HCT116 (cell line): ENCODE results near the gene OVOL3. TPM values are rescaled to one million over a fixed set of nuclear protein-coding genes. Genes with fewer than 3 reads are reported as not detected.

ENCODE experiments used
- ATAC-seq: fragments of 200-7000 bp; cut with Tn5 transposase; 2 replicates; pipeline ENCODE4 v1.9.1; 2020; ENCODE audit warnings: mild to moderate bottlenecking, moderate library complexity
- BruUV-seq: library from RNA; stranded (reverse); fragments of 400-500 nt; replicated peaks from 2 replicates; lab custom pipeline; 2021; lab: Mats Ljungman, UMichigan
- CTCF ChIA-PET: fragments of 300-600 bp; sonication (Branson Sonifier 250); formaldehyde crosslinking; loops from one replicate; lab custom pipeline; 2021; ENCODE audit warnings: antibody characterized with exemption; lab: Charles Lee
- POLR2A ChIA-PET: fragments of 300-600, 350-600 bp; sonication (Branson Sonifier 250); formaldehyde crosslinking; loops from one replicate; lab custom pipeline; 2021; ENCODE audit warnings: antibody characterized with exemption; lab: Charles Lee
- RAD21 ChIA-PET, 2 experiments: fragments of 300-600 bp; sonication (Branson Sonifier 250); formaldehyde crosslinking; loops; one replicate each; lab custom pipeline; 2023; ENCODE audit warnings: low total read pairs in 2 of 2; ENCODE audit not compliant: uncharacterized antibody in 2 of 2, unreplicated experiment in 2 of 2, low non-redundant PET in 1 of 2; lab: Charles Lee
- DNase-seq: peaks from one replicate; pipeline ENCODE4 v3.0.0-alpha.2; 2010; ENCODE audit warnings: low read depth, low spot score
- H2AFZ ChIP-seq: fragments of 200-600 bp; shearing (Covaris generic), sonication (generic); 2 replicates; pipeline ENCODE4 v1.6.1; 2017; ENCODE audit warnings: low read depth, mixed run types, mixed read lengths, antibody characterized with exemption, low read length; ENCODE audit not compliant: poor library complexity, severe bottlenecking
- H3K27ac ChIP-seq: 2 replicates; pipeline ENCODE4 v1.5.1; 2012; ENCODE audit warnings: low read depth, low read length
- H3K27me3 ChIP-seq: fragments of 200-600 bp; sonication (generic); 2 replicates; pipeline ENCODE4 v1.6.1; 2016; ENCODE audit warnings: mixed run types, low read length, mixed read lengths; ENCODE audit not compliant: insufficient read depth
- H3K36me3 ChIP-seq, 2 experiments: fragments of 200-500 bp in 1 of 2; fragments of 200-600 bp in 1 of 2; sonication (Bioruptor generic) in 1 of 2; sonication (generic) in 1 of 2; 2 replicates each; pipeline versions ENCODE4 v1.5.1 to v1.6.1; 2014 to 2016; ENCODE audit warnings: low read length in 2 of 2, inconsistent platforms in 1 of 2, mixed read lengths in 1 of 2, mixed run types in 1 of 2; ENCODE audit not compliant: insufficient read depth in 2 of 2, control insufficient read depth in 1 of 2
- H3K4me1 ChIP-seq, 2 experiments: fragments of 200-600 bp in 1 of 2; sonication (generic) in 1 of 2; 2 replicates each; pipeline versions ENCODE4 v1.5.1 to v1.6.1; 2012 to 2017; ENCODE audit warnings: low read length in 2 of 2, inconsistent platforms in 1 of 2, mild to moderate bottlenecking in 1 of 2, mixed read lengths in 1 of 2, mixed run types in 1 of 2, moderate library complexity in 1 of 2; ENCODE audit not compliant: insufficient read depth in 2 of 2, control insufficient read depth in 1 of 2
- H3K4me2 ChIP-seq: fragments of 200-600 bp; sonication (generic); 2 replicates; pipeline ENCODE4 v1.6.1; 2017; ENCODE audit warnings: mixed run types, low read length, mixed read lengths
- H3K4me3 ChIP-seq, 2 experiments: fragments of 200-600 bp in 1 of 2; sonication (generic) in 1 of 2; replicated peaks in 1 of 2; 2 replicates each; pipeline ENCODE4 v1.5.1; 2011 to 2016; ENCODE audit warnings: low read length in 2 of 2, control low read depth in 1 of 2, low read depth in 1 of 2, mild to moderate bottlenecking in 1 of 2, mixed read lengths in 1 of 2, mixed run types in 1 of 2
- H3K79me2 ChIP-seq: fragments of 200-600 bp; sonication (generic); 2 replicates; pipeline ENCODE4 v1.6.1; 2017; ENCODE audit warnings: mild to moderate bottlenecking, mixed run types, low read length, moderate library complexity, mixed read lengths; ENCODE audit not compliant: insufficient read depth
- H3K9ac ChIP-seq: fragments of 200-600 bp; sonication (generic); 2 replicates; pipeline ENCODE4 v1.6.1; 2016; ENCODE audit warnings: low read length, mixed read lengths
- H3K9me2 ChIP-seq: fragments of 200-600 bp; sonication (generic), shearing (Covaris generic); 2 replicates; pipeline ENCODE4 v1.6.1; 2017; ENCODE audit warnings: mixed run types, mild to moderate bottlenecking, moderate library complexity; ENCODE audit not compliant: insufficient read depth
- H3K9me3 ChIP-seq, 2 experiments: fragments of 200-500 bp in 1 of 2; fragments of 200-600 bp in 1 of 2; sonication (Bioruptor generic) in 1 of 2; sonication (generic) in 1 of 2; 2 replicates each; pipeline ENCODE4 v1.6.1; 2014 to 2017; ENCODE audit warnings: low read length in 2 of 2, mixed read lengths in 2 of 2, inconsistent platforms in 1 of 2, low read depth in 1 of 2, mild to moderate bottlenecking in 1 of 2, mixed run types in 1 of 2, moderate library complexity in 1 of 2; ENCODE audit not compliant: control insufficient read depth in 1 of 2, insufficient read depth in 1 of 2
- H4K20me1 ChIP-seq: fragments of 200-600 bp; sonication (generic), shearing (Covaris generic); 2 replicates; pipeline ENCODE4 v1.6.1; 2017; ENCODE audit warnings: mixed run types, mild to moderate bottlenecking, moderate library complexity; ENCODE audit not compliant: insufficient read depth
- CEBPB ChIP-seq: IDR thresholded peaks from 2 replicates; pipeline ENCODE4 v1.6.1; 2012; ENCODE audit warnings: low read depth
- EGR1 ChIP-seq: IDR thresholded peaks from 2 replicates; pipeline ENCODE4 v1.6.1; 2012; ENCODE audit warnings: low read depth
- ELF1 ChIP-seq: IDR thresholded peaks from 2 replicates; pipeline ENCODE4 v1.6.1; 2012; ENCODE audit warnings: low read depth, borderline replicate concordance
- EZH2 ChIP-seq: fragments of 200-600 bp; sonication (generic); IDR thresholded peaks from 2 replicates; pipeline ENCODE4 v1.6.1; 2017; ENCODE audit warnings: antibody characterized with exemption, mixed run types
- EZH2phosphoT487 ChIP-seq: fragments of 200-600 bp; IDR thresholded peaks from 2 replicates; pipeline ENCODE4 v1.6.1; 2018; ENCODE audit warnings: antibody characterized with exemption, borderline replicate concordance
- FOSL1 ChIP-seq: IDR thresholded peaks from 2 replicates; pipeline ENCODE4 v1.6.1; 2012; ENCODE audit warnings: low read depth
- JUND ChIP-seq: IDR thresholded peaks from 2 replicates; pipeline ENCODE4 v1.6.1; 2012
- POLR2A ChIP-seq: IDR thresholded peaks from 2 replicates; pipeline ENCODE4 v1.7.0; 2011; ENCODE audit warnings: borderline replicate concordance; ENCODE audit not compliant: insufficient read depth, insufficient read length; ENCODE audit errors: extremely low read depth
- RAD21 ChIP-seq: IDR thresholded peaks from 2 replicates; pipeline ENCODE4 v1.6.1; 2012; ENCODE audit warnings: low read depth, mild to moderate bottlenecking
- REST ChIP-seq: IDR thresholded peaks from 2 replicates; pipeline ENCODE4 v1.6.1; 2012; ENCODE audit warnings: low read depth
- SIN3A ChIP-seq: IDR thresholded peaks from 2 replicates; pipeline ENCODE4 v1.6.1; 2012; ENCODE audit warnings: low read depth
- TCF7L2 ChIP-seq: IDR thresholded peaks from 2 replicates; pipeline ENCODE4 v1.7.0; 2011; ENCODE audit warnings: borderline replicate concordance, inconsistent platforms; ENCODE audit not compliant: insufficient read depth, insufficient read length; ENCODE audit errors: extremely low read depth
- intact Hi-C: fragments of 100-400 bp; cut with micrococcal nuclease; formaldehyde crosslinking; loops from 2 replicates; pipeline ENCODE4 v1.10.0; 2022
- total RNA-seq: library from RNA; stranded (reverse); gene quantifications from one replicate; pipeline ENCODE4 v1.2.1, GENCODE V29; 2021; ENCODE audit not compliant: unreplicated experiment
- TF ChIP-seq, protein P1 (sequence below): IDR thresholded peaks from 2 replicates; pipeline ENCODE4 v1.6.1; 2011; ENCODE audit warnings: mild to moderate bottlenecking, low read length, moderate library complexity; ENCODE audit not compliant: insufficient replicate concordance; ENCODE audit errors: extremely low read depth
- TF ChIP-seq, protein P2 (sequence below): IDR thresholded peaks from 2 replicates; pipeline ENCODE4 v1.6.1; 2012

Gene OVOL3
- total RNA-seq, 1 experiment from 2014 or later = not detected

DNA sequence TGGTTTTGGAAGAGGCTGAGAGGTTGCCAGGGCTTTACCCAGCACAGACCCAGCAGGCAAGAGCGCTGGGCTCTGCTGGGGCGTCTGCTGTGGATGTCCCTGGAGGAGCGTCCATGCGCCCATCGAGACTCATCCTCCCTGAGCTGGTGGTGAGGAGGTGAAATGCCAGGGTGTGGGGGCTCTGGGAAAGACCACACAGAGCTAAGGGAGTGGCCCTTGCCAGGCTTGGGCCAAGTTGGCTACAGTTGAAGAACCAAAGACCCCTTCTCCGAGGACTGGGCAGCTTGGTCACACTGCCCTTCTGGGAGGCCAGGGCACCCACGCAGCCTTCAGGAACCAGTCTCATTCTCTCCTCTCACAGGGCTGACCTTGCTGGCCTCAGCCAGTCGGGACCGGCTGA, 24.6 kb upstream of the OVOL3 start:
- CTCF ChIA-PET = no interaction called here
- Histone ChIP-seq H3K79me2 (no peaks in the 10 kb centered on the region), H3K4me1 (no peaks in the 10 kb centered on the region), H3K27me3 (no peaks in the 10 kb centered on the region), H2AFZ (no peak overlapping the region), H3K36me3 (peaks cover 25 to 58% of the 10 kb centered on the region in 2 experiments), H3K9ac (no peak overlapping the region), H3K9me2 (no peaks in the 10 kb centered on the region), H3K4me3 (no peak overlapping the region), H3K4me2 (no peak overlapping the region), H3K27ac (no peak overlapping the region), H4K20me1 (no peaks in the 10 kb centered on the region), H3K9me3 (no peaks in the 10 kb centered on the region)
- POLR2A ChIA-PET = no interaction called here
- TF ChIP-seq RAD21 (no peak), EZH2 (no peak), FOSL1 (no peak), EGR1 (no peak), ELF1 (no peak), POLR2A (no peak)
- TF ChIP-seq, protein P1, sequence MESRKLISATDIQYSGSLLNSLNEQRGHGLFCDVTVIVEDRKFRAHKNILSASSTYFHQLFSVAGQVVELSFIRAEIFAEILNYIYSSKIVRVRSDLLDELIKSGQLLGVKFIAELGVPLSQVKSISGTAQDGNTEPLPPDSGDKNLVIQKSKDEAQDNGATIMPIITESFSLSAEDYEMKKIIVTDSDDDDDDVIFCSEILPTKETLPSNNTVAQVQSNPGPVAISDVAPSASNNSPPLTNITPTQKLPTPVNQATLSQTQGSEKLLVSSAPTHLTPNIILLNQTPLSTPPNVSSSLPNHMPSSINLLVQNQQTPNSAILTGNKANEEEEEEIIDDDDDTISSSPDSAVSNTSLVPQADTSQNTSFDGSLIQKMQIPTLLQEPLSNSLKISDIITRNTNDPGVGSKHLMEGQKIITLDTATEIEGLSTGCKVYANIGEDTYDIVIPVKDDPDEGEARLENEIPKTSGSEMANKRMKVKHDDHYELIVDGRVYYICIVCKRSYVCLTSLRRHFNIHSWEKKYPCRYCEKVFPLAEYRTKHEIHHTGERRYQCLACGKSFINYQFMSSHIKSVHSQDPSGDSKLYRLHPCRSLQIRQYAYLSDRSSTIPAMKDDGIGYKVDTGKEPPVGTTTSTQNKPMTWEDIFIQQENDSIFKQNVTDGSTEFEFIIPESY = no peak
- RAD21 ChIA-PET = no interaction called here
- DNase-seq (no peak), ATAC-seq (no peak)
- intact Hi-C loops = no loop called here
- no TSS peak for BruUV-seq

- Histone ChIP-seq H3K79me2 (no peaks in the 10 kb centered on the region), H3K4me3 (no peak overlapping the region), H3K9ac (no peak overlapping the region), H2AFZ (no peak overlapping the region), H3K4me1 (no peaks in the 10 kb centered on the region), H3K9me3 (no peaks in the 10 kb centered on the region), H3K9me2 (no peaks in the 10 kb centered on the region), H3K27ac (no peak overlapping the region), H3K36me3 (peaks cover 9 to 37% of the 10 kb centered on the region in 2 experiments), H4K20me1 (no peaks in the 10 kb centered on the region), H3K4me2 (no peak overlapping the region)
- DNase-seq = no peak
- CTCF ChIA-PET = no interaction called here
- RAD21 ChIA-PET = no interaction called here
- intact Hi-C loops = no loop called here
- no TSS peak for BruUV-seq
- POLR2A ChIA-PET = no interaction called here
- TF ChIP-seq, protein P2, sequence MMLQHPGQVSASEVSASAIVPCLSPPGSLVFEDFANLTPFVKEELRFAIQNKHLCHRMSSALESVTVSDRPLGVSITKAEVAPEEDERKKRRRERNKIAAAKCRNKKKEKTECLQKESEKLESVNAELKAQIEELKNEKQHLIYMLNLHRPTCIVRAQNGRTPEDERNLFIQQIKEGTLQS = no peak
- TF ChIP-seq EZH2phosphoT487 (no peak), TCF7L2 (no peak), POLR2A (no peak), CEBPB (no peak), SIN3A (no peak), JUND (no peak), RAD21 (no peak), EGR1 (no peak), REST (no peak), ELF1 (no peak)
- TF ChIP-seq, all 23 proteins: peak for 0
- ATAC-seq = no peak
- no peaks in the 10 kb centered on the region for H3K27me3 ChIP-seq
These were observed 21.1 kb upstream of the OVOL3 start for GRCh38 chr19:36089847-36090246.
